Activated B cell treated with CpG ODN at 0.5 μM for 24 hours (primary cell): Measurements from ENCODE around the gene TTBK1. TPM values are rescaled to one million over a fixed set of nuclear protein-coding genes. Genes with fewer than 3 reads are reported as not detected.

ENCODE experiments used
- ATAC-seq: fragments of 200-7000 bp; cut with Tn5 transposase; one replicate; pipeline ENCODE4 v1.10.0; 2021; ENCODE audit warnings: low read depth, mild to moderate bottlenecking, moderate library complexity
- CTCF ChIA-PET: fragments of 350-600 bp; sonication (Branson Sonifier 250); formaldehyde crosslinking; loops from one replicate; lab custom pipeline; 2021; ENCODE audit warnings: antibody characterized with exemption; lab: Charles Lee
- POLR2A ChIA-PET: fragments of 350-600 bp; sonication (Branson Sonifier 250); formaldehyde crosslinking; loops from one replicate; lab custom pipeline; 2021; ENCODE audit warnings: antibody characterized with exemption; lab: Charles Lee
- DNase-seq: peaks from one replicate; pipeline ENCODE4 v3.0.0; 2022
- H3K27ac Mint-ChIP-seq: one replicate; pipeline ENCODE4 v1.8.0; 2020; ENCODE audit warnings: mixed read lengths
- H3K27me3 Mint-ChIP-seq: one replicate; pipeline ENCODE4 v1.8.0; 2021; ENCODE audit warnings: mixed read lengths
- H3K36me3 Mint-ChIP-seq: one replicate; pipeline ENCODE4 v1.8.0; 2021; ENCODE audit warnings: low read depth, mixed read lengths
- H3K4me1 Mint-ChIP-seq: one replicate; pipeline ENCODE4 v1.8.0; 2021; ENCODE audit warnings: mixed read lengths
- H3K4me3 Mint-ChIP-seq: one replicate; pipeline ENCODE4 v1.8.0; 2020; ENCODE audit warnings: mild to moderate bottlenecking, mixed read lengths
- H3K9me3 Mint-ChIP-seq: one replicate; pipeline ENCODE4 v1.8.0; 2020; ENCODE audit warnings: mixed read lengths
- intact Hi-C: fragments of 100-400 bp; cut with micrococcal nuclease; formaldehyde crosslinking; loops from one replicate; pipeline ENCODE4 v1.15.1; 2024
- total RNA-seq: library from RNA; stranded (reverse); gene quantifications from 2 replicates; pipeline ENCODE4 v1.2.3, GENCODE V29; 2022
- TF ChIP-seq, protein P1 (sequence below): fragments of 200-600 bp; IDR thresholded peaks from one replicate; pipeline ENCODE4 v1.8.0; 2022; ENCODE audit warnings: antibody characterized with exemption, mild to moderate bottlenecking

The TTBK1 gene
- total RNA-seq, 1 donor from 2014 or later = 0.13 TPM

DNA sequence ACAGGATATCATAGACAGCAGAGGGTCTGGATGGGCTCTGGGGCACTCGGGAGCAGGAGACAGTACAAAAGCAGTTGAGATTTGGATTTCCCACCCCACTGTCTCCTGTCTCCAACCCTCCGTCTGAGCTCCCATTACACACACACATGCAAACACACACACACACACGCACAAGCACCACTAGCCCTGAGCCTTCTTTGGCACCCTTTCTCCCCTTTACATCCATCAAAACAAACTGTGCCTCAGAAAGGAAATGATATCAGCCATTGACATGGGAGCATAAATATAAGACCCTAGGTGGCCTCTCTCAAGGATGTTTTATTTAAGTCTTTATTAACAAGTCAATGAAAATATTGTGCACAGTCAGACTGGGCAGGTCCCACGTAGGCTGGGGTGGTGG, 17.5 kb downstream of the TTBK1 start:
- POLR2A ChIA-PET = no interaction called here
- intact Hi-C loops = no loop called here
- Mint-ChIP-seq H3K4me3 (no peak overlapping the region), H3K9me3 (no peaks in the 10 kb centered on the region), H3K36me3 (no peaks in the 10 kb centered on the region), H3K4me1 (peaks cover 6% of the 10 kb centered on the region), H3K27ac (no peak overlapping the region), H3K27me3 (peaks cover 3% of the 10 kb centered on the region)
- CTCF ChIA-PET = interaction anchor here (2.1 kb wide), 1 partner anchor 95 kb away, joined by 6 read pairs; no protein-coding TSS in a partner anchor
- TF ChIP-seq, protein P1, sequence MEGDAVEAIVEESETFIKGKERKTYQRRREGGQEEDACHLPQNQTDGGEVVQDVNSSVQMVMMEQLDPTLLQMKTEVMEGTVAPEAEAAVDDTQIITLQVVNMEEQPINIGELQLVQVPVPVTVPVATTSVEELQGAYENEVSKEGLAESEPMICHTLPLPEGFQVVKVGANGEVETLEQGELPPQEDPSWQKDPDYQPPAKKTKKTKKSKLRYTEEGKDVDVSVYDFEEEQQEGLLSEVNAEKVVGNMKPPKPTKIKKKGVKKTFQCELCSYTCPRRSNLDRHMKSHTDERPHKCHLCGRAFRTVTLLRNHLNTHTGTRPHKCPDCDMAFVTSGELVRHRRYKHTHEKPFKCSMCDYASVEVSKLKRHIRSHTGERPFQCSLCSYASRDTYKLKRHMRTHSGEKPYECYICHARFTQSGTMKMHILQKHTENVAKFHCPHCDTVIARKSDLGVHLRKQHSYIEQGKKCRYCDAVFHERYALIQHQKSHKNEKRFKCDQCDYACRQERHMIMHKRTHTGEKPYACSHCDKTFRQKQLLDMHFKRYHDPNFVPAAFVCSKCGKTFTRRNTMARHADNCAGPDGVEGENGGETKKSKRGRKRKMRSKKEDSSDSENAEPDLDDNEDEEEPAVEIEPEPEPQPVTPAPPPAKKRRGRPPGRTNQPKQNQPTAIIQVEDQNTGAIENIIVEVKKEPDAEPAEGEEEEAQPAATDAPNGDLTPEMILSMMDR = no peak
- ATAC-seq = no peak
- no peak for DNase-seq

DNA sequence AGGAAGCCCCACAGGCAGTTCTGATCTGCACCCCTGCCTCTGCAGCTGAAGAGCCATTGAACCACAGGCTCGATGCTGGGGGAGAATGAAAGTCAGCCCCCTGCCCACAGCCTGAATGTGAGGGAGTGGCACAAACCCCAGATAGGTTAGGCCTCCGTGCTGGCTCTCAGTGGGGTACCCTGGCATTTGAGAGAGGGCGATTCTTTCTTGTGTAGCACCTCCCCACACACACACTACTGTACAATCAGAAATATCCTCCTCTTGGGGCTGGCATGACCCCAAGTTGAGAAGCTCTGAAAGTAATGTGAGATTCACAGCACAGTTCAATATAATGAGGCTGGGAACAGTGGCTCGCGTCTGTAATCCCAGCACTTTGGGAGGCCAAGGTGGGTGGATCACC, 17.9 kb downstream of the TTBK1 start:
- H3K9me3 Mint-ChIP-seq = no peaks in the 10 kb centered on the region
- TF ChIP-seq, protein P1 = no peak
- H3K27me3 Mint-ChIP-seq = peaks cover 3% of the 10 kb centered on the region
- ChIA-PET POLR2A (no interaction called here), CTCF (interaction anchor here (0.7 to 3.7 kb wide), 5 partner anchors 77 to 219 kb away, joined by 3 to 20 read pairs (median 4); no protein-coding TSS in a partner anchor)
- DNase-seq (no peak), ATAC-seq (no peak)
- H3K36me3 Mint-ChIP-seq = no peaks in the 10 kb centered on the region
- intact Hi-C loops = no loop called here
- H3K4me1 Mint-ChIP-seq = peaks cover 6% of the 10 kb centered on the region
- H3K4me3 Mint-ChIP-seq = no peak overlapping the region
- no peak overlapping the region for H3K27ac Mint-ChIP-seq

DNA sequence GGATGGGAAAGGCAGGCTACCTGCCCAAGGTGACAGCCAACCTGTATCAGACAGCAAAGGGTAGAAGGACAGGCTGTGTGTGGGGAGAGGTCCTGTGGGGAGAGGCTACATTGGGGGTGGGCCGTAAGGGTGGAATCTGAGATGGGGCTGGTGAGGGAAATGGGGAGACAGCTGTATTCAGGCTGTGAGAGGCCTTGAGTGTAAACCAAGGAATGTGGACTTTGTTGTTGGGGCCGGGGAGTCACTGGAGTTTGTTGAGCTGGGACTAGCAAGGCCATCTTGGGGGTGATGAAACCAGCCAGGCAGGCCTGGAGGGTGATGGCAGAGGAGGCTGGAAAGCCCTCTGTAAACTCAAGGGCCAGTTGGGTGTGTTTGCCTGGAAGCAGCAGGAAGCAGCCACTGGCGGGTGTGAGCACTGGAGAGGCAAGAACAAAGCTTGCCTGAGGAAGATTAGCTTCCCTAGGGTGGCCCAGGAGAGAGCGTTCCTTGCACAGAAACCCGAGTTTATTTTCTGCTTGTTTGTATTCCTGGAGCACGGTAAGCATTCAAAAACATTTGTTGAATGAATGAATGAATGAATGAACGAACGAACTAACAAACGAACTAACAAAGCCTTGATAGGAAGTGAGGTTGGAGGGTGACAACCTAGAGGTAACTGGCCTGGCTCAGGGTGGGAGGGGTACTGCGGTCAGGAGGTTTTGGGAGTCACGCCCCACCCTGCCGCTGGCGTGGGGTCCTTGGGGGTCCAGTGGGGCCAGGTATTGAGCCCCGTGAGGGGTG, 18.9 kb downstream of the TTBK1 start:
- ChIA-PET POLR2A (no interaction called here), CTCF (interaction anchor here (0.9 to 3.7 kb wide), 9 partner anchors 73 to 244 kb away, joined by 3 to 24 read pairs (median 4); no protein-coding TSS in a partner anchor)
- H3K36me3 Mint-ChIP-seq = no peaks in the 10 kb centered on the region
- intact Hi-C loops = loop anchor here (2.0 kb wide), 1 partner anchor 193 kb away; the partner anchor contains the start of gene DLK2
- TF ChIP-seq, protein P1 = no peak
- H3K4me3 Mint-ChIP-seq = no peak overlapping the region
- DNase-seq (no peak), ATAC-seq (no peak)
- H3K9me3 Mint-ChIP-seq = no peaks in the 10 kb centered on the region
- no peak overlapping the region for H3K27ac Mint-ChIP-seq
- H3K27me3 Mint-ChIP-seq = peaks cover 3% of the 10 kb centered on the region
- H3K4me1 Mint-ChIP-seq = peaks cover 6% of the 10 kb centered on the region

DNA sequence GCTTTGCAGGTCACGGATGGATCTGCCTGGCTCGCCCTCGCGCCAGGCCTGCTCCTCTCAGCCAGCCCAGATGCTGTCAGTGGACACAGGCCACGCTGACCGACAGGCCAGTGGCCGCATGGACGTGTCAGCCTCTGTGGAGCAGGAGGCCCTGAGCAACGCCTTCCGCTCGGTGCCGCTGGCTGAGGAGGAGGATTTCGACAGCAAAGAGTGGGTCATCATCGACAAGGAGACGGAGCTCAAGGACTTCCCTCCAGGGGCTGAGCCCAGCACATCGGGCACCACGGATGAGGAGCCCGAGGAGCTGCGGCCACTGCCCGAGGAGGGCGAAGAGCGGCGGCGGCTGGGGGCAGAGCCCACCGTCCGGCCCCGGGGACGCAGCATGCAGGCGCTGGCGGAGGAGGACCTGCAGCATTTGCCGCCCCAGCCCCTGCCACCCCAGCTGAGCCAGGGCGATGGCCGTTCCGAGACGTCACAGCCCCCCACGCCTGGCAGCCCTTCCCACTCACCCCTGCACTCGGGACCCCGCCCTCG, 19.6 kb downstream of the TTBK1 start:
- POLR2A ChIA-PET = interaction anchor here (0.5 to 0.6 kb wide), 3 partner anchors 244 to 1577 kb away, joined by 3 to 6 read pairs (median 5); partner anchors contain the start of gene CNPY3
- no peak for DNase-seq
- H3K36me3 Mint-ChIP-seq = no peaks in the 10 kb centered on the region
- H3K27ac Mint-ChIP-seq = no peak overlapping the region
- H3K27me3 Mint-ChIP-seq = no peaks in the 10 kb centered on the region
- no peak overlapping the region for H3K4me3 Mint-ChIP-seq
- CTCF ChIA-PET = interaction anchor here (1.0 to 3.7 kb wide), 10 partner anchors 45 to 244 kb away, joined by 3 to 24 read pairs (median 8); partner anchors contain the start of gene CRIP3
- no peak for ATAC-seq
- TF ChIP-seq, protein P1 = no peak
- intact Hi-C loops = loop anchor here (1.0 to 2.0 kb wide), 6 partner anchors 45 to 243 kb away; partner anchors contain the start of genes CRIP3 and DLK2
- no peaks in the 10 kb centered on the region for H3K9me3 Mint-ChIP-seq
- peaks cover 6% of the 10 kb centered on the region for H3K4me1 Mint-ChIP-seq
